OCI-LY7 (cell line): ENCODE measurements around the gene ADAMTS6.

ENCODE experiments used
- CTCF ChIP-seq: fragments of 200-600 bp; sonication (generic); conservative IDR thresholded peaks from 2 replicates; pipeline ENCODE4 v1.5.1; 2014; ENCODE audit warnings: mild to moderate bottlenecking, antibody characterized with exemption, low read length, moderate library complexity, mixed read lengths
- EZH2phosphoT487 ChIP-seq: fragments of 200-600 bp; sonication (generic); IDR thresholded peaks from 2 replicates; pipeline ENCODE4 v1.6.1; 2018; ENCODE audit warnings: low read depth, borderline replicate concordance, mild to moderate bottlenecking, mixed run types, antibody characterized with exemption, low read length, moderate library complexity, mixed read lengths

- TF ChIP-seq CTCF (no peak), EZH2phosphoT487 (no peak)
Measured at GRCh38 chr5:65101632-65102100, 380.1 kb downstream of the ADAMTS6 start.
